ENCODE data around the gene WDFY1. TPM values are rescaled to one million over a fixed set of nuclear protein-coding genes. Genes with fewer than 3 reads are reported as not detected.

WDFY1 gene
- total RNA-seq, 1 donor from 2014 or later = 61.9 TPM

DNA sequence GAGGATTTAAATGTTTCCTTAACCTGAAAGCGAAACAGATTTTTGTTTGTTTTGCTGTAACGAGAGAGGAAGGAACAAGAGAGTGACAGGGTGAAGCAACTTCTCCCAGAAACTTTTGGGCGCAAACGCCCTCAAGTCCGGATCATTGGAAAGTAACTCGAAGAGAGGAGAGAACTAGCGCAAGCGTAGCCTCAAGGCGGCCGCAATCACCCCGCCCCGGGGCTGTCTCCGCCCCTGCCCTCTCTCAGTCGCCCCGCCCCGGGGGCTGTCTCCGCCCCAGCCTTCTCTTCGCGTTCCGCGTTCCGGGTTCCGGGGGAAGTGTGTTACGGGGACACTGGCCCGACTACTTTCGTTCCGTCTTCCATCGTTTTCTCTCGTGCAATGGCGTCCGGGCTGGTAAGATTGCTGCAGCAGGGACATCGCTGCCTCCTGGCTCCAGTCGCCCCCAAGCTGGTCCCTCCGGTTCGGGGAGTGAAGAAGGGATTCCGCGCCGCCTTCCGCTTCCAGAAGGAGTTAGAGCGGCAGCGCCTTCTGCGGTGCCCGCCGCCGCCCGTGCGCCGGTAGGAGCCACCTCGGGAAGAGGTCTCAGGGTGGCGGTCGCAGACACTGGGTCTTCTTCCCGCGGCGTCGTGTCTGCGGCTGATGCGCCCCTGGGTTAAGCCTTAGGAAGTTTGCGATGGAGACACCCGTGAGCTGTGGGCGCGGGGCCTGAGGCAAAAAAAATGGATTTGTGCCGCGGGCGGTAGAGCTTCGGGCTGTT is 12.1 kb upstream of the WDFY1 start, which contains the start of gene MRPL44:
TSS of gene MRPL44 (plus strand) at position 372 of the 760 bp plus-strand sequence. CDS start at position 382, 10 bp downstream.
- TF ChIP-seq, protein P1, sequence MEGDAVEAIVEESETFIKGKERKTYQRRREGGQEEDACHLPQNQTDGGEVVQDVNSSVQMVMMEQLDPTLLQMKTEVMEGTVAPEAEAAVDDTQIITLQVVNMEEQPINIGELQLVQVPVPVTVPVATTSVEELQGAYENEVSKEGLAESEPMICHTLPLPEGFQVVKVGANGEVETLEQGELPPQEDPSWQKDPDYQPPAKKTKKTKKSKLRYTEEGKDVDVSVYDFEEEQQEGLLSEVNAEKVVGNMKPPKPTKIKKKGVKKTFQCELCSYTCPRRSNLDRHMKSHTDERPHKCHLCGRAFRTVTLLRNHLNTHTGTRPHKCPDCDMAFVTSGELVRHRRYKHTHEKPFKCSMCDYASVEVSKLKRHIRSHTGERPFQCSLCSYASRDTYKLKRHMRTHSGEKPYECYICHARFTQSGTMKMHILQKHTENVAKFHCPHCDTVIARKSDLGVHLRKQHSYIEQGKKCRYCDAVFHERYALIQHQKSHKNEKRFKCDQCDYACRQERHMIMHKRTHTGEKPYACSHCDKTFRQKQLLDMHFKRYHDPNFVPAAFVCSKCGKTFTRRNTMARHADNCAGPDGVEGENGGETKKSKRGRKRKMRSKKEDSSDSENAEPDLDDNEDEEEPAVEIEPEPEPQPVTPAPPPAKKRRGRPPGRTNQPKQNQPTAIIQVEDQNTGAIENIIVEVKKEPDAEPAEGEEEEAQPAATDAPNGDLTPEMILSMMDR (IDR thresholded peaks at IDR 0.05) = no peak
- Mint-ChIP-seq H3K27ac (ENCODE audit: unreplicated experiment) (peak within 1 kb of the TSS; percentile 98), H3K4me1 (ENCODE audit: unreplicated experiment) (peaks cover 54% of the 10 kb centered on the region), H3K36me3 (ENCODE audit: unreplicated experiment) (peaks cover 17% of the 10 kb centered on the region), H3K9me3 (ENCODE audit: unreplicated experiment) (no peaks in the 10 kb centered on the region), H3K4me3 (ENCODE audit: unreplicated experiment) (peak within 1 kb of the TSS; percentile 93), H3K27me3 (ENCODE audit: unreplicated experiment) (no peaks in the 10 kb centered on the region)
- DNase-seq (ENCODE audit: extremely low spot score, unreplicated experiment) = peak; percentile 99

DNA sequence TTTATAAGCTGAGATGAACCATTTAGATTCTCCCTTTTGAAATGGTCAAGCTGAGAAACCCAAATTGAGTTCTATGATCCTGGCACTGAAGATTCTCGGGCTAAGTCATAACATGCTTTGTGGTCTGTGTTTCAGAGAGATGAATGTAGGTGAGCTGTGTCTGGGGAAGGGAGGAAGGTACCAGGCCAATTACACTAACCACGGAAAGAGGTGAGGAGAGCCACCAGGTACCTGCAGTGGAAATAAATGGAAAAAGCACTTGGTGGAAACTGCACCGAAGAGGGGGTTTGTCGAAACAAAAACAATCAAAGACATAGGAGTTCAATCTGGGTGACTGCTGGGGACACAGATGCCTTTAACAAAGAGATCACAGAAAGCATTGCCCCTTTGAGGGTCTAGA is 11.2 kb upstream of the WDFY1 start:
- peaks cover 45% of the 10 kb centered on the region for H3K4me1 Mint-ChIP-seq (ENCODE audit: unreplicated experiment)

DNA sequence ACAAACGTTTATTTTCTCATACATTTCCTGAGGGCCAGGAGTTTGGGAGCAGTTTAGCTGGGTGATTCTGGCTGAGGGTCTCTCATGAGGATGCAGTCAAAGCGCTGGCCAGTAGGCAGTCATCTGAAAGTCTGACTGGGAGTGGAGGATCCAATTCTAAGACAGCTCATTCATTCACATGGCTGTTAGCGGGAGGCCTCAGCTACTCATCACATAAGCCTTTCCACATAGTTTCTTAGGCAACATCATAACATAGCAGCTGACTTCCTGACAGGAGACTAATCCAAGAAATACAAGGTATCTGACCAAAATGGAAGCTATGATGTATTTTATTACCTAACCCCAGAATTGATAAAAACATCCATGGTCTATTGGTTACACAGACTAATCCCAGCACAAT is 9.3 kb upstream of the WDFY1 start:
- no peaks in the 10 kb centered on the region for H3K9me3 Mint-ChIP-seq (ENCODE audit: unreplicated experiment)
- no peak overlapping the region for H3K27ac Mint-ChIP-seq (ENCODE audit: unreplicated experiment)
- TF ChIP-seq, protein P1 (IDR thresholded peaks at IDR 0.05) = no peak

More for the DNA sequence above, 11.2 kb upstream of the WDFY1 start:
- Mint-ChIP-seq H3K27me3 (ENCODE audit: unreplicated experiment) (no peaks in the 10 kb centered on the region), H3K27ac (ENCODE audit: unreplicated experiment) (peak overlapping the region; percentile 98), H3K4me3 (ENCODE audit: unreplicated experiment) (peak overlapping the region; percentile 93), H3K9me3 (ENCODE audit: unreplicated experiment) (no peaks in the 10 kb centered on the region), H3K36me3 (ENCODE audit: unreplicated experiment) (peaks cover 17% of the 10 kb centered on the region)
- TF ChIP-seq, protein P1 (IDR thresholded peaks at IDR 0.05) = no peak
- no peak for DNase-seq (ENCODE audit: extremely low spot score, unreplicated experiment)

DNA sequence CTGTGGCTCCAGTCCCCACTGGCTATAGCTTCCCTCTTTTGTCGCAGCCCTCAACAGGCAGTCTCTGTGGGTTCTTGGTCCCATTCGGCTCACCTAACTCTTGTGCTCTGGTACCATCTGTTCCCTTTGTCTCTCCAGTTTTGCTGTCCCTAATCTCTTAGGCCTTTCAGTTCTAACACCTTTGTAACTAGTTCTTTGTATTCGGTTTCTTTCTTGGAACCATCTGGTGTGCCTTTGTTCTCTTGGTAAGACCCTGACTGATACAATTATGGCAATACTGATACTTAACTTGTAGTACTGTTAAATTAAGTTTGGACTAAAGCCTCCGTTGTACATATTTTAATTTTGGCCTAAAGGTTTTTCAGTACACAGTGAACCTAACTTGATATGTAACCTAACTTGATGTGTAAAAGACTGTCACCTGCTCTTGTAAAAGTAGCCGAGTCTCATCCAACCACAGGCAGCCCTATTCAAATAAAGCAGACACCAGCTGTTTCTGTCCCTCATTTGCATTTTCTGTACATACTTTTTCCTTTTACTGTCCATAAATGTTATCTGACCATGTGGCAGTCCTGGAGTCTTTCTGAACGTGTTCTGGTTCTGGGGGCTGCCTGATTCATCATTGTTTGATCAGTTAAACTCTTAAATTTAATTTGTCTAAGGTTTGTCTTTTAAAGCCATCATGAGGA is 7.3 kb upstream of the WDFY1 start:
- peaks cover 14% of the 10 kb centered on the region for H3K4me1 Mint-ChIP-seq (ENCODE audit: unreplicated experiment)
- no peak overlapping the region for H3K27ac Mint-ChIP-seq (ENCODE audit: unreplicated experiment)

More for the DNA sequence above, 9.3 kb upstream of the WDFY1 start:
- no peaks in the 10 kb centered on the region for H3K27me3 Mint-ChIP-seq (ENCODE audit: unreplicated experiment)
- DNase-seq (ENCODE audit: extremely low spot score, unreplicated experiment) = no peak
- peaks cover 27% of the 10 kb centered on the region for H3K4me1 Mint-ChIP-seq (ENCODE audit: unreplicated experiment)
- H3K4me3 Mint-ChIP-seq (ENCODE audit: unreplicated experiment) = no peak overlapping the region
- no peaks in the 10 kb centered on the region for H3K36me3 Mint-ChIP-seq (ENCODE audit: unreplicated experiment)

More for the DNA sequence above, 7.3 kb upstream of the WDFY1 start:
- H3K9me3 Mint-ChIP-seq (ENCODE audit: unreplicated experiment) = no peaks in the 10 kb centered on the region
- H3K36me3 Mint-ChIP-seq (ENCODE audit: unreplicated experiment) = no peaks in the 10 kb centered on the region
- no peak overlapping the region for H3K4me3 Mint-ChIP-seq (ENCODE audit: unreplicated experiment)
- no peak for DNase-seq (ENCODE audit: extremely low spot score, unreplicated experiment)
- TF ChIP-seq, protein P1 (IDR thresholded peaks at IDR 0.05) = no peak
- H3K27me3 Mint-ChIP-seq (ENCODE audit: unreplicated experiment) = no peaks in the 10 kb centered on the region

Data from osteocyte (in vitro differentiated cells).